Liver (tissue), 3 donors: Measurements from ENCODE around the gene NCOR2.

Experiments
- ATF3 ChIP-seq: IDR thresholded peaks from 2 replicates; pipeline ENCODE4 v1.6.1; 2016; ENCODE audit warnings: antibody characterized with exemption
- CTCF ChIP-seq: fragments of 150-350 bp; IDR thresholded peaks from 2 replicates; pipeline ENCODE4 v1.5.1; 2017; ENCODE audit warnings: improper control_type of control experiment, low read depth, low read length; ENCODE audit not compliant: missing input control
- SP1 ChIP-seq: IDR thresholded peaks from 2 replicates; pipeline ENCODE4 v1.6.1; 2018; ENCODE audit warnings: antibody characterized with exemption, mild to moderate bottlenecking
- TAF1 ChIP-seq: conservative IDR thresholded peaks from 2 replicates; pipeline ENCODE4 v1.6.1; 2016; ENCODE audit warnings: antibody characterized with exemption, mild to moderate bottlenecking
- donor health status: healthy.
- donor health status: healthy.

GRCh38 chr12:124564971-124565491 is 2.4 kb downstream of the NCOR2 start:
- TF ChIP-seq CTCF (no peak), TAF1 (no peak), SP1 (no peak), ATF3 (no peak)
